NCI-H2196 (cell line): ENCODE measurements around the gene PTPN14.
"Not testable (repeated sequence)": the region's sequence is repeated elsewhere in the genome, so short reads cannot be mapped to it uniquely, and the experiment has no call there.

Source experiments
- DNase-seq: peaks from one replicate; lab custom pipeline; 2025; ENCODE audit not compliant: unreplicated experiment; lab: John Stamatoyannopoulos, UW

PTPN14 gene

DNA sequence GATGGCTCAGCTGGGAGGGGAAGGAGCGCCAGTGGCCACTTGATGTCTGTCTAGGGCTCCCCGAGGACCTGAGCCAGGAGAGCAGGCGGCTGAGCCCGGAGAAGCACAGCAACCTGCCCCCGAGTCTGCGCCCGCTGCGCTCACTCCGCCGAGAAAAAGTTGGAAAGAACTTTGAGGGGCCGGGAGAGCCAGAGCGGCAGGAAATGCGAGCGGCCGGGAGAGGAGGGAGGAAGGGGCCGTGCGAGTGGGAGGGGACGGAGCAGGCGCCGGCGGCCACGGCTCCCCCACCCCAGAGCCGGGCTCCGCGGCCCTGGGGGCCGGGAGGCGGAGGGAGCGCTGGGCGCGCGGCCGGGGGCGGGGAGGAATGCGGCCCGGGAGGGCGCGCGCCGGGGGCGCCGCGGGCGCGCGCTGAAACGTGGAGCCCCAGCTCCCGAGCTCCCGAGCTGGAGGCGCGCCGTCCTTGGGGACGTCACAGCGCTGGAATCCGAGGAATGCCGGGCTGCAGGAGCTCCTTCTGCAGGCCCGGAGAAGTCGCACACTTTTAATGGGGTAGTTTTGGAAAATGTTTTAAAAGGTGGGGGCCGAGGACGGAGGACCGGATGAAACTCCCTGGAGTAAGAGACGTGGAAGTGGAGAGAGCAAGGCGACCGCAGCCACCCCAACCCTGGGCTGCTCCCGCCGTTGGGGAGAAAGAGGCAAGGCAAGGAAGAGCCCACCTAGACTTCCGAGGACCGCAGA, at the start of gene PTPN14:
PTPN14 (minus strand) TSS at position 167 of the 738 bp plus-strand sequence. CDS start 86,799 bp downstream, outside the sequence.
- peak; percentile 52 for DNase-seq

- no peak for DNase-seq
Measured at GRCh38 chr1:214593158-214593557, 41.8 kb upstream of the PTPN14 start.

- not testable (repeated sequence) for DNase-seq
Measured at GRCh38 chr1:214591918-214592317, 40.5 kb upstream of the PTPN14 start.

- DNase-seq = no peak
Measured at GRCh38 chr1:214590696-214591095, 39.3 kb upstream of the PTPN14 start.

DNA sequence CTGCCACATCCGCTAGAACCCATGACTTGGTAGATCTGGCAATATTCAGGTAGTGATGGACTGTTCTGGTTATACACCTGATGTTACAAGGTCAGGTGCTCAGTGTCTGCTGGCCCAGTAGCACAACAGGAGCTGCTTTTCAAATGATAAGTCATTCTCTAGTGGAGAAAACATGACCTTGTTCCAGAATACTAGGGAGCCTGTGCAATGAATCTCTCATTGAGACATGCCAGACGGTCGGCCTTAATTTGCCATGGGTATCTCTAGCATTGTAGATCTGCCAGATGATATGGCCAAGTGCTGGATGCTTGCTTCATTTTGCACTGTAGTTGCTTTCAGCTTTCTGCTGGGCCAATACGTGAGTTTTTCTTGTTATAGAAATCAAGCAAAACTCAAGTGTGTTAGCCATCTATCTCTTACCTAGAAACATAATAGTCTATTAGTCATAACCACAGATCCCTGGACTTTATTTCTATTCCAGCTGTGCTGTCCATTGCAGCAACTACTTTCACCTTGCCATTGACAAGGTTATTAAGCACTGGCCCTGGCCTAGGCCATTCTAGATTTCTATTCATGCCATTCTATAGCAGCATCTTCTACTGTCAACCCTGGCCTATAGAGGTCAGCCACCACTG, 37.7 kb upstream of the PTPN14 start:
- DNase-seq = no peak

DNA sequence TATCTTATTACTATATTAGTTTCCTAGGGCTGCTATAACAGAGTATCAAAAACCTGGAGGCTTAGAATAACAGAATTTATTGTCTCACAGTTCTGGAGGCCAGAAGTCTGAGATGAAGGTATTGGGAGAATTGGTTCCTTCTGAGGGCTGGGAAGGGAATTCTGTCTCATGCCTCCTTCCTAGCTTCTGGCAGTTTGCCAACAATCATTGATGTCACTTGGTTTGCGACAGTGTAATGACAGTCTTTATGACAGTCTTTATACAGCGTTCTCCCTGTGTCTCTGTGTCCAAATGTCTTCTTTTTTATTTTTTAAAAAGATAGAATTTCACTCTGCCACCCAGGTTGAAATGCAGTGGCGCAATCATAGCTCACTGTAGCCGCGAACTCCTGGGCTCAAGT, 35.8 kb upstream of the PTPN14 start:
- no peak for DNase-seq

- DNase-seq = no peak
Measured at GRCh38 chr1:214586621-214587020, 35.2 kb upstream of the PTPN14 start.

DNA sequence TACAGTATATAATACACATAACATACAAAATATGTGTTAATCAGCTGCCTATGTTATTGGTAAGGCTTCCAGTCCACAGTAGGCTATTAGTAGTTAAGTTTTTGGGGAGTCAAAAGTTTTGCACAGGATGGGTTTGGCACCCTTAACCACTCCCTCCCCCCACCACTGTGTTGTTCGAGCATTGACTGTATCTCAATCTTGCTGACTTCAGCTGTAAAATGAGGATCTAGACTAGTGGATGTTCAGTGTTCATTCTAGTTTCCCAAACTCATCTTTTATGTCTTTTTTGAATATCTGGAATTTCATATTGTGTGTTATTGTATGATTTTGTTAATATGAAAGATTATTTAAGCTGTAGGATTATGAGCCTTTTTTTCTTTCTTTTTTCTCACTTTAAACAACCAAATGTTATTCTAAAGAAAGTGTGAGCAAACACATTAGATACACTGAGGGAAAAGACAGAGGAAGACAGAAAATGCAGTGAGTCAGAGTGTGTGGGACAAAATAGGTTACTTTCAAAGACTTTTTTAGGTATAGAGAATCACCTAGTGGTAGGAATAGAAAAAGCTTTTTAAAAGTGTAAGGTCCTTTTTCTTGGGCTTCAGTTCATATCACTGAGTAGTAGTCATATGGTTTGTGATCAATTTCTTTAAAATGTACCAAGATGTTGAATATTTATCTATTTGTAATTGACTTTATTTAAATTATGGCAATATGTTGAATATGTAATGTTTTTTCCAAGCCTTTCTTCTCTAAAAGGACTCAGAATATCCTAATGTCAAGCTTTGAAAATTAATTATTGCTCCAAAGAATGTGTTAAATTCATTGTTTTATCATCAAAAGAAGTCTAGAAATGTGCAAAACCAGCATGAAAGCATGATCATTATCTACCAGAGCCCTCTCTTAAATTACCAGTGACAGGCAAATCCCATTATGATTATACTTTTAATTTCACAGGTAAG, 33.7 kb upstream of the PTPN14 start:
- DNase-seq = no peak

- no peak for DNase-seq
Measured at GRCh38 chr1:214583824-214584554, 32.6 kb upstream of the PTPN14 start.

- no peak for DNase-seq
Measured at GRCh38 chr1:214583113-214583512, 31.7 kb upstream of the PTPN14 start.

DNA sequence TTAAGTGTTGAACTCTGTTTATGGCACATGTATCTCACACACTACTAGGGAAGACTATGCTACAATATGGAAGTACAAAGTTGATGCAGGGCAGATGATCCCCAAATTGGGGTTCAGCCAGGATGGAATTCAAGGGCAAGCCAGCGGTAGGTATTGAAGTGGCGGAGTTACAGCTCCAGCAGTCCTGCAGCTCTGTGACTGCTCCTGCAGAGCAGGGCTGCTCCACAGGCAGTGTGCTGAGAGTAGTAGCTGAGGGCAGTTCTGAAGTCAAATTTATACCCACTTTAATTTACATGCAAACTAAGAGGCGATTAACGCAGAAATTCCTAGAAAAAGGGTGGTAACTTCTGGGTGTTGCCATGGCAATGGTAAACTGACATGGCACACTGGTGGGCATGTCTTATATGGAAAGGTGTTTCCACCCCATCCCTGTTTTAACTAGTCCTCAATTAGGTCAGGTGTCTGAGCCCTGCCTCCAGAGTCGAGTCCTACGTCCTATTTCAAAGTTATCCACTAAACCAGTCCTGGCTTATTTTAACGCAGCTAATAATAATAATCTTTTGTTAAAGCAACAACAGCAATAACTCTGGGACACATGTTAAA, 31.0 kb upstream of the PTPN14 start:
- DNase-seq = no peak

GRCh38 chr1:214581785-214582184, 30.4 kb upstream of the PTPN14 start:
- DNase-seq = no peak

GRCh38 chr1:214579183-214579582, 27.8 kb upstream of the PTPN14 start:
- no peak for DNase-seq

DNA sequence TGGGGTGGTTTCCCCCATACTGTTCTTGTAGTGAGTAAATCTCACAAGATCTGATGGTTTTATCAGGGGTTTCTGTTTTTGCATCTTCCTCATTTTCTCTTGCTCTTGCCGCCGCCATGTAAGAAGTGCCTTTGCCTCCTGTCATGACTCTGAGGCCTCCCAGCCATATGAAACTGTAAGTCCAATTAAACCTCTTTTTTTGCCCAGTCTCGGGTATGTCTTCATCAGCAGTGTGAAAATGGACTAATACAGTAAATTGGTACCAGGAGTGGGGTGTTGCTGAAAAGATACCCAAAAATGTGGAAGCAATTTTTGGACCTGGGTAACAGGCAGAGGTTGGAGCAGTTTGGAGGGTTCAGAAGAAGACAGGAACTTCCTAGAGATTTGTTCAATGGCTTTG, 24.7 kb upstream of the PTPN14 start:
- not testable (repeated sequence) for DNase-seq

- no peak for DNase-seq
Measured at GRCh38 chr1:214574598-214575411, 23.4 kb upstream of the PTPN14 start.

- no peak for DNase-seq
Measured at GRCh38 chr1:214573386-214574318, 22.2 kb upstream of the PTPN14 start.

DNA sequence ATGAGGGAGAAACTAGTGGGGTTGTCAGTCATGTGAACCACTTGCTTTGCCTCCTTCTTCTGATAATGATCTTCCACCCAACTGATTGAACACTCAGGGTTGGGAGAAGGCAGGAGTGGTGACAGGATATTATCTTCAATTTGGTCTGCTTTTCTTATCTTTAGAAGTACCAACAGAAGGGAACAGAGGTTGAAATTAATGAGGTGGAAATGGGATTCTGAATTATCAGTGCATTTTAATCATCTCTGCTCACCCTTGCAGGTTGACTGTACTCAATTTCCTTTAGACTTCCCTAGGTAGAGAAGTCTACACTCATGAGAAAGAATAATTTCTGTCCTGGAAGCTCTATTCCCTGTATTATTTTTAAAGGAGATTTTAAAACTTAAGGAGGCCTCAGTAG, 19.9 kb upstream of the PTPN14 start:
- DNase-seq = no peak

- DNase-seq = no peak
Measured at GRCh38 chr1:214570442-214570841, 19.0 kb upstream of the PTPN14 start.
